CD14-positive monocyte (primary cell): ENCODE results near the gene CORO1A. TPM values are rescaled to one million over a fixed set of nuclear protein-coding genes. Genes with fewer than 3 reads are reported as not detected.

Source experiments
- DNase-seq, 3 donors: peaks; one replicate each; pipeline ENCODE4 v3.0.0-alpha.2; 2011 to 2022
- H2AFZ ChIP-seq: 2 replicates; pipeline ENCODE4 v1.6.0; 2012; ENCODE audit warnings: mild to moderate bottlenecking, low read depth, low read length, inconsistent platforms; ENCODE audit not compliant: insufficient read depth, poor library complexity, severe bottlenecking
- H3K27ac ChIP-seq, 2 donors: 1 replicate in 1 of 2; 2 replicates in 1 of 2; pipeline ENCODE4 v1.5.1; 2012 to 2013; ENCODE audit warnings: low read length in 2 of 2, control low read depth in 1 of 2, inconsistent platforms in 1 of 2, low read depth in 1 of 2, mild to moderate bottlenecking in 1 of 2
- H3K27me3 ChIP-seq, 2 donors: one replicate each; pipeline versions ENCODE4 v1.6.0 to v1.6.1; 2011 to 2013; ENCODE audit warnings: low read length in 2 of 2; ENCODE audit not compliant: control insufficient read depth in 2 of 2, insufficient read depth in 2 of 2
- H3K36me3 ChIP-seq, 2 donors: replicated peaks in 1 of 2; 1 replicate in 1 of 2; 2 replicates in 1 of 2; pipeline versions ENCODE4 v1.5.1 to v1.6.1; 2012 to 2013; ENCODE audit warnings: low read length in 2 of 2, control low read depth in 1 of 2, inconsistent platforms in 1 of 2, mild to moderate bottlenecking in 1 of 2; ENCODE audit not compliant: insufficient read depth in 2 of 2, control insufficient read depth in 1 of 2
- H3K4me1 ChIP-seq, 2 donors: 1 replicate in 1 of 2; 2 replicates in 1 of 2; pipeline versions ENCODE4 v1.5.1 to v1.6.1; 2012 to 2013; ENCODE audit warnings: low read length in 2 of 2, control low read depth in 1 of 2, inconsistent platforms in 1 of 2, mild to moderate bottlenecking in 1 of 2, moderate library complexity in 1 of 2; ENCODE audit not compliant: insufficient read depth in 2 of 2, control insufficient read depth in 1 of 2
- H3K4me2 ChIP-seq: replicated peaks from 2 replicates; pipeline ENCODE3; 2012; ENCODE audit warnings: low read length, moderate library complexity, mild to moderate bottlenecking; ENCODE audit not compliant: poor library complexity, severe bottlenecking; ENCODE audit errors: extremely low read depth
- H3K4me3 ChIP-seq, 3 experiments: fragments of 200-600 bp in 1 of 3; sonication (generic) in 1 of 3; replicated peaks in 1 of 3; 1 replicate in 2 of 3; 2 replicates in 1 of 3; pipeline ENCODE4 v1.5.1; 2011 to 2013; ENCODE audit warnings: low read length in 3 of 3, mild to moderate bottlenecking in 3 of 3, control low read depth in 2 of 3, low read depth in 2 of 3, inconsistent platforms in 1 of 3, moderate library complexity in 1 of 3
- H3K79me2 ChIP-seq: 2 replicates; pipeline ENCODE4 v1.6.0; 2012; ENCODE audit warnings: mild to moderate bottlenecking, control low read depth, inconsistent platforms, low read length, moderate library complexity; ENCODE audit not compliant: insufficient read depth
- H3K9ac ChIP-seq: 2 replicates; pipeline ENCODE4 v1.6.0; 2017; ENCODE audit warnings: low read length, mild to moderate bottlenecking; ENCODE audit not compliant: insufficient read depth, poor library complexity, severe bottlenecking
- H3K9me3 ChIP-seq, 2 donors: replicated peaks in 1 of 2; 1 replicate in 1 of 2; 2 replicates in 1 of 2; pipeline versions ENCODE4 v1.5.1 to v1.6.1; 2012 to 2013; ENCODE audit warnings: low read length in 2 of 2, control low read depth in 1 of 2; ENCODE audit not compliant: control insufficient read depth in 1 of 2, insufficient read depth in 1 of 2
- H4K20me1 ChIP-seq: 2 replicates; pipeline ENCODE4 v1.6.0; 2012; ENCODE audit warnings: mild to moderate bottlenecking, low read length, control low read depth, moderate library complexity; ENCODE audit not compliant: insufficient read depth
- H3K27ac Mint-ChIP-seq, 7 donors: one replicate each; pipeline ENCODE4 v1.8.0; 2020; ENCODE audit warnings: mild to moderate bottlenecking in 7 of 7, mixed read lengths in 7 of 7, moderate library complexity in 6 of 7, inconsistent platforms in 2 of 7
- H3K27me3 Mint-ChIP-seq, 3 donors: one replicate each; pipeline ENCODE4 v1.8.0; 2021 to 2022; ENCODE audit warnings: low read depth in 3 of 3, mild to moderate bottlenecking in 3 of 3, mixed read lengths in 3 of 3, moderate library complexity in 3 of 3, inconsistent platforms in 1 of 3
- H3K36me3 Mint-ChIP-seq, 2 donors: one replicate each; pipeline ENCODE4 v1.8.0; 2020; ENCODE audit warnings: mixed read lengths in 2 of 2, inconsistent platforms in 1 of 2, mild to moderate bottlenecking in 1 of 2
- H3K4me1 Mint-ChIP-seq: one replicate; pipeline ENCODE4 v1.8.0; 2020; ENCODE audit warnings: mild to moderate bottlenecking, mixed read lengths
- H3K4me3 Mint-ChIP-seq, 2 donors: one replicate each; pipeline ENCODE4 v1.8.0; 2020; ENCODE audit warnings: mild to moderate bottlenecking in 2 of 2, mixed read lengths in 2 of 2, moderate library complexity in 1 of 2
- H3K9me3 Mint-ChIP-seq, 7 donors: one replicate each; pipeline ENCODE4 v1.8.0; 2020 to 2022; ENCODE audit warnings: mixed read lengths in 7 of 7, mild to moderate bottlenecking in 6 of 7, moderate library complexity in 6 of 7, inconsistent platforms in 2 of 7
- WGBS: methylation state at CpG from one replicate; pipeline ENCODE4 v1.1.5; 2013; ENCODE audit warnings: missing lambda C conversion rate; ENCODE audit not compliant: insufficient coverage; 5-methylcytosine and 5-hydroxymethylcytosine counted together
- intact Hi-C, 2 donors: fragments of 100-400 bp; cut with micrococcal nuclease; formaldehyde crosslinking; loops; one replicate each; pipeline versions ENCODE4 v1.15.0 to v1.15.1; 2023
- polyA minus RNA-seq: library from RNA; depleted of rRNA, polyadenylated mRNA; stranded (reverse); fragments of >200 nt; gene quantifications from 2 replicates; pipeline ENCODE4 v1.2.3, GENCODE V29; 2012
- polyA plus RNA-seq, 3 donors: library from polyadenylated mRNA; depleted of rRNA in 1 of 3; unstranded in 2 of 3; stranded (reverse) in 1 of 3; fragments of 300-500 nt in 2 of 3; fragments of >200 nt in 1 of 3; fragmentation: Illumina TruSeq in 2 of 3; gene quantifications; 1 replicate in 2 of 3; 2 replicates in 1 of 3; pipeline ENCODE4 v1.2.3, GENCODE V29; 2012 to 2021
- total RNA-seq, 12 experiments: library from RNA in 1 of 12; stranded (reverse) in 1 of 12; fragments of 120-200 nt in 1 of 12; gene quantifications; one replicate each; pipeline ENCODE4 v1.2.4 and lab custom pipeline; 2013 to 2026; ENCODE audit warnings: mixed read lengths in 6 of 12, inconsistent platforms in 1 of 12
- TF ChIP-seq, protein P1 (sequence below): fragments of 200-600 bp; IDR thresholded peaks from one replicate; pipeline ENCODE4 v1.8.0; 2022; ENCODE audit warnings: antibody characterized with exemption, mild to moderate bottlenecking

CORO1A gene
- 574 TPM for total RNA-seq (2013)
- polyA plus RNA-seq (1,000 to 10,000 TPM; 1,314 to 1,363 (median 1,346) TPM), polyA minus RNA-seq (618 and 820 TPM in 2 replicates), total RNA-seq (lab: John Stamatoyannopoulos, UW) (26.5 to 326 (median 235) reads per million in 11 experiments)

DNA sequence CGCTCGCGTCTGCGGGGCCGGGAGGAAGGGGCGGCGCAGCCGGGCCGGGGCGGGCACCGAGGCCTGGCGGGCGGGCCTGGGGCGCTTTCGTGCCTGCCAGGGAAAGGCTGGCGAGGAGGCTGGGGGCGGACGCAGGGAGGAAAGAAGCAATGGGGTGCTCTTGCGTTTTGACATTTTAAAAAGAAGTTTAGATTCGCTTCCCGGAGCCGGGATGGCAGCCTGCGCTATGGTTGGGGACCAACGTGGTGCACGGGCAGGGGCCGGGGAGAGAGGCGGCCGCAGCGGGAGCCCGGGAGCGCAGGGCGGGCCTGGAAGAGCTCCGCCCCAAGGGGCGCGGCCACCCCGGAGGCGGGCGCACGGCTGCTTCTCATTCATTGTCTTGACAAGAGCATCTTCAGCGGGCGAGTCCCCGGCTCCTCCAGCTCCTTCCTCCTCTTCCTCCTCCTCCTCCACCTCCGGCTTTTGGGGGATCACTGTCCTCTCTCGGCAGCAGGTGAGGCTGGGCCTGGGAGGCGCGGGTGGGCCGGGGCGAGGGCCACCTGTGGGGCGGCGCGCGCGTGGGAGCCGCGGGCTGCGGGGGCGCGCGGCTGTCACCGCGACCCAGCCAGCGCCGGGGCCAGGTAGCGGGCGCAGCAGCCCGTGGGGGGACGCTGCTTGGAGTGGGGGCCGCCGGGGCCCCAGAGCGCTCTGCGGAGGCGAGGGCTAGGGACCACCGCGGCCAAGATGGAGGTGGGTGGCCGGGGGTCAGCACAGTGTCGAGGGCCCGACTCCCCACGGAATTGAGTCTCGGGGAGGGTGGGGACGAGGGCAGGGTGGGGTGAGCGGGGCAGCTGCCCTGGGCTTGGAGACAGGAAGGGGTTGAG lies at the start of gene CORO1A:
Gene CORO1A (plus strand): TSS at position 370 of the 863 bp plus-strand sequence. CDS start 1,608 bp downstream, outside the sequence.
- H3K27me3 Mint-ChIP-seq = peaks cover 0 to 5% (median 4%) of the 10 kb centered on the region in 3 donors
- peak within 1 kb of the TSS; percentile 62 to 70 for H3K27ac ChIP-seq
- H3K9me3 Mint-ChIP-seq = no peaks in the 10 kb centered on the region
- H3K4me1 ChIP-seq = peaks cover 45 to 48% of the 10 kb centered on the region in 2 donors
- peaks cover 22 to 29% of the 10 kb centered on the region in 2 donors for H3K36me3 ChIP-seq
- DNase-seq = peak; percentile 59 to 72 (median 61)
- H3K4me2 ChIP-seq = peak within 1 kb of the TSS; percentile 96
- peak within 1 kb of the TSS; percentile 97 to 99 for H3K4me3 Mint-ChIP-seq
- peak within 1 kb of the TSS; percentile 74 for H3K9ac ChIP-seq
- H3K27ac Mint-ChIP-seq = peak within 1 kb of the TSS; percentile 85 to 95 (median 93)
- peak within 1 kb of the TSS; percentile 86 for H2AFZ ChIP-seq
- H4K20me1 ChIP-seq = peaks cover 47% of the 10 kb centered on the region
- H3K79me2 ChIP-seq = peaks cover 57% of the 10 kb centered on the region
- intact Hi-C loops = no loop called here
- TF ChIP-seq, protein P1, sequence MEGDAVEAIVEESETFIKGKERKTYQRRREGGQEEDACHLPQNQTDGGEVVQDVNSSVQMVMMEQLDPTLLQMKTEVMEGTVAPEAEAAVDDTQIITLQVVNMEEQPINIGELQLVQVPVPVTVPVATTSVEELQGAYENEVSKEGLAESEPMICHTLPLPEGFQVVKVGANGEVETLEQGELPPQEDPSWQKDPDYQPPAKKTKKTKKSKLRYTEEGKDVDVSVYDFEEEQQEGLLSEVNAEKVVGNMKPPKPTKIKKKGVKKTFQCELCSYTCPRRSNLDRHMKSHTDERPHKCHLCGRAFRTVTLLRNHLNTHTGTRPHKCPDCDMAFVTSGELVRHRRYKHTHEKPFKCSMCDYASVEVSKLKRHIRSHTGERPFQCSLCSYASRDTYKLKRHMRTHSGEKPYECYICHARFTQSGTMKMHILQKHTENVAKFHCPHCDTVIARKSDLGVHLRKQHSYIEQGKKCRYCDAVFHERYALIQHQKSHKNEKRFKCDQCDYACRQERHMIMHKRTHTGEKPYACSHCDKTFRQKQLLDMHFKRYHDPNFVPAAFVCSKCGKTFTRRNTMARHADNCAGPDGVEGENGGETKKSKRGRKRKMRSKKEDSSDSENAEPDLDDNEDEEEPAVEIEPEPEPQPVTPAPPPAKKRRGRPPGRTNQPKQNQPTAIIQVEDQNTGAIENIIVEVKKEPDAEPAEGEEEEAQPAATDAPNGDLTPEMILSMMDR = no peak
- H3K4me3 ChIP-seq = peak within 1 kb of the TSS; percentile 70 to 97 (median 88)
- H3K9me3 ChIP-seq = no peaks in the 10 kb centered on the region
- no peaks in the 10 kb centered on the region for H3K27me3 ChIP-seq
- H3K36me3 Mint-ChIP-seq = peaks cover 19 to 34% of the 10 kb centered on the region in 2 donors
- under 1% methylated on average over 76 of the region's 81 CpGs for WGBS
- peaks cover 35% of the 10 kb centered on the region for H3K4me1 Mint-ChIP-seq

DNA sequence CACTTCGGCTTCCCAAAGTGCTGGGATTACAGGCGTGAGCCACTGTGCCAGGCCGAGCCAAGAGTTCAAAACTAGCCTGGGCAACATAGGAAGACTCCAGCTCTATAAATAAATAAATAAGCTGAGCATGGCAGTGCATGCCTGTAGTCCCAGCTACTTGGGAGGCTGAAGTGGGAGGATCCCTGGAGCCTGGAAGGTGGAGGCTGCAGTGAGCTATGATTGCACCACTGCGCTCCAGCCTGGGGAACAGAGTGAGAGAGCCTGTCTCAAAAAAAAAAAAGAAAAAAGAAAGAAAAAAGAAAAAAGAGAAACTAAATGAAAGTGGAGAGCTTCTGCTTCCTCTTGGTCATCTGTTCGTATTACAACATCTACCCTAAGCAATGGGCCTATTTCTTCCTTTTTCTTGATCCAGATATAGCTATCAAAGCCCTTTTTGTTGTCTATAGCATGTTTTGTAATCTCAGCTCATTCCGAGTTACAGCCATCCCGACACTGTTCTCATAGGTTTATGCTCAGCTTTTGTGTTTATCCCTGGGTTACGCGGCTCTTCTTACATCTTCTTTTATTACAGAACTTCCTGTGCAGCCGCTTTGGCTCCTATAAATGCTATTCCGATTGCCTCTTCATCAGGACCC lies 46.3 kb upstream of the CORO1A start:
- peaks cover 0 to 5% (median 0%) of the 10 kb centered on the region in 3 donors for H3K27me3 Mint-ChIP-seq
- peaks cover 48 to 52% of the 10 kb centered on the region in 2 donors for H3K4me1 ChIP-seq
- peak overlapping the region; percentile 82 to 92 (median 91) for H3K27ac Mint-ChIP-seq
- WGBS = 0% methylated on average over 2 of the region's 11 CpGs
- peaks cover 60% of the 10 kb centered on the region for H3K4me1 Mint-ChIP-seq
- H3K36me3 ChIP-seq = no peaks in the 10 kb centered on the region
- no peak overlapping the region for H2AFZ ChIP-seq
- peak overlapping the region in 1 of 3 experiments; percentile 54 for H3K4me3 ChIP-seq
- DNase-seq = peak; percentile 49 to 77 (median 60)
- H4K20me1 ChIP-seq = no peaks in the 10 kb centered on the region
- peak overlapping the region; percentile 59 for H3K4me2 ChIP-seq
- no peaks in the 10 kb centered on the region for H3K36me3 Mint-ChIP-seq
- peak overlapping the region; percentile 69 to 77 for H3K27ac ChIP-seq
- peak overlapping the region; percentile 36 for H3K9ac ChIP-seq
- TF ChIP-seq, protein P1 = no peak
- peak overlapping the region in 1 of 2 donors; percentile 80 for H3K4me3 Mint-ChIP-seq
- H3K79me2 ChIP-seq = no peaks in the 10 kb centered on the region
- intact Hi-C loops = no loop called here
- no peaks in the 10 kb centered on the region for H3K9me3 ChIP-seq
- H3K9me3 Mint-ChIP-seq = peaks cover 0 to 2% (median 0%) of the 10 kb centered on the region in 7 donors
- no peaks in the 10 kb centered on the region for H3K27me3 ChIP-seq
